HG02610 (cell line): Measurements from ENCODE around the gene ROMO1.
A peak's percentile ranks its signal among the peaks of the same experiment; 100 is the strongest.

Experiments used
- ATAC-seq: cut with Tn5 transposase; IDR thresholded peaks from one replicate; pipeline ENCODE4 v1.9.1; 2021; ENCODE audit warnings: mild to moderate bottlenecking, moderate library complexity; ENCODE audit not compliant: unreplicated experiment

The ROMO1 gene

DNA sequence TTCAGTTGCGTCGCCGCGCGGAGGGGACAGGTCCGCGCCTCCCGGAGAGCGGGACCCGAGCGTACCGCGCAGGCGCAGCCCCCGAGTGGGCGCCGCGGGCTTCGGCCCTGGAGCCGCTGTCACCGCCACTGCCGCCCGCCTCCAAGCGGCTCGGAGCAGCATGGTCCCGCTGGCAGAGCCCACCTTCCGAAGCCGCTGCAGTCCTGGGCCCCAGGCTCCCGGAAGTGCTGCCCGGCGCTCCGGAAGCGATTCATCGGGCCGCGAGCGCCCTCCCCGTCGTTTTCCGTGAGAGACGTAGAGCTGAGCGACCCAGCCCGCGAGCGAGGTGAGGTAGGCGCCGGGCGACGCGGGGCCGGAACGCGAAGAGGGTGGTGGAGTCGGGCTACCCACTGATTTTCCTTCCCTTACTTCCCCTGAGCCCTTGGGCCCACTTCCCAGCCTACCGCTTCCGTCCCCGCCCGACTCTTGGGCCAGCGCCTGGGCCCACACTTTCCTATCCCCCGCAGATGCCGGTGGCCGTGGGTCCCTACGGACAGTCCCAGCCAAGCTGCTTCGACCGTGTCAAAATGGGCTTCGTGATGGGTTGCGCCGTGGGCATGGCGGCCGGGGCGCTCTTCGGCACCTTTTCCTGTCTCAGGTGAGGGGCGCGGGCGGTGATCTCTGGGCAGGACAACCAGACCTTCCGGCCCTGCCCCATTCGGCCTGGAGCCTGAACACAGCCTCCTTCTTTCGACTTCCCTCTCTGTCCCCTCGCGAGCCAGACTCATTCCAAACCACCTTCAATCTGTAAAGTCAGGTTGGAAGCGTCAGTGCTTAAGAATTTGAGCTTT is at the start of gene ROMO1, which contains the start of gene NFS1:
Gene ROMO1 (plus strand): TSS at position 279 of the 830 bp plus-strand sequence. CDS start 228 bp downstream, at position 507.
Gene NFS1 (minus strand): TSS at position 226 of the 830 bp plus-strand sequence. CDS start 64 bp downstream, at position 162.
- ATAC-seq, result peak; percentile 86

- ATAC-seq, result no peak
Measured at GRCh38 chr20:35650632-35651031, 48.6 kb upstream of the ROMO1 start.

DNA sequence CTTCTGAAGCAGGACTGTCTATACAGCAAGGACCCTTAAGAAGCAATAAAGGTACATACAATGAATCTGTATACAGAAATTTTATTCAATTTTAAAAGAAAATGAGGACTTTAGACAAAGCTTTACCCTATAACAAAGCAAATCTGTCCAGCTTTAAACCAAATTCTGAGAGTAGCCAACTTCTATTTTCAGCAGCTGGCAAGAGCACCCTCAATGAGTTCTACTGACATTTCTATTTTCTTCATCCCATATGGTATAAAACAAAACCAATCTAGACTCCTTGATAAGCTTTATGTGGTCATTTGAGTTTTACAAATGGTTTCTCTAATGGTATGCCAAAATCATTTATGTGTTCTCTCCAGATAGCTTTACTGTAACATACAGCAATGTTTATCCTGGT is 47.2 kb upstream of the ROMO1 start:
- no peak for ATAC-seq

DNA sequence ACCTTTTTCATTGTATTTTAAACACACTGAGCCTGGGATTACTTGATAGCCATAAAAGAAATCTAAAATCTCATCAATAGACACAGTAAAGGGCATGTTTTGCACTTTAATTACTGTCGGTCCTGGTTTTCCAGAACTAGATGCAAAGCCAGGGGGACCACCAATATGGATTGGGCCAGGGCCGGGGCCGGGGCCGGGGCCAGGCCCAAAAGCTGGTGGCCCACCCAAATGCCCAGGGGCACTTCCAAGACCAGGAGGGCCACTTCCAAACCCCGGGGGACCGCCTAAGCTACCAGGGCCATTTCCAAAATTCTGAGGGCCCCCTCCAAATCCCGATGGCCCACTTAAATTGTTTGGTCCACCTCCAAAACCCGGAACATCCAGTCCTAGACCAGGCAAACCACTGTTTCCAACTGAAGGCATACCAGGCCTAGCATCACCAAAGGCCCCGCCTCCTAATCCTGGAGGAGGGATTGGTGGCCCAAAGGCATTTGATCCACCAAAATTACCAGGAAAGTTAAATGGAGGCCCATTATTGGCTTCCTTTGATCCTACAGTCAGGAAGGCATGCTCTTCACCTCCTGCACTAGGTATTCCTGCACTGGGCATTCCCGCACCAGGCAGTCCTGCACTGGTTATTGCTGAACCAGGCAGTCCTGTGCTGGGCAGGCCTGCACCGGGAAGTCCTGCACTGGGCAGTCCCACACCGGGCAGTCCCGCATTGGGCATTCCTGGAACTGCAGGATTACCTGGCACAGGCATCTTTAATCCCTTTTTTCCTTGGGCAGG is 46.4 kb upstream of the ROMO1 start:
- ATAC-seq, result no peak

GRCh38 chr20:35653430-35653734 is 45.8 kb upstream of the ROMO1 start:
- no peak for ATAC-seq

- ATAC-seq, result no peak
Measured at GRCh38 chr20:35653893-35654292, 45.3 kb upstream of the ROMO1 start.

DNA sequence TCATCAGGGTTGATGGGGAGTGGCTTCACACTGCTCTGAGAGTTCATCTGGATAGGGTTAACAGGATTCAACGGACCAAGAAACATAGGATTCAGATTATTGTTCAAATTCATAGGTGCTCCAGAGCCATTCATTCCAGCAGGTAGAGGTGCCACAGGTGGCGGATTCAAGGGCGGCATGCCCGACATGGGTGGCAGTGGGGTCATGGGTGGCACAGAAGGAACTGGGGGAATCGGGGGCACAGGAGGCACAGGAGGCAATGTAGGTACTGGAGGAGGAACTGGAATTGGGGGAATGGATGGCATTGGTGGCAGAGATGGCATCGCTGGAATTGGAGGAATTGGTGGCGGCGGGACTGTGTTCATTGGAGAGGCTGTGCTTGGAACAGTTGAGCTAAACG is 44.8 kb upstream of the ROMO1 start:
- ATAC-seq, result no peak

DNA sequence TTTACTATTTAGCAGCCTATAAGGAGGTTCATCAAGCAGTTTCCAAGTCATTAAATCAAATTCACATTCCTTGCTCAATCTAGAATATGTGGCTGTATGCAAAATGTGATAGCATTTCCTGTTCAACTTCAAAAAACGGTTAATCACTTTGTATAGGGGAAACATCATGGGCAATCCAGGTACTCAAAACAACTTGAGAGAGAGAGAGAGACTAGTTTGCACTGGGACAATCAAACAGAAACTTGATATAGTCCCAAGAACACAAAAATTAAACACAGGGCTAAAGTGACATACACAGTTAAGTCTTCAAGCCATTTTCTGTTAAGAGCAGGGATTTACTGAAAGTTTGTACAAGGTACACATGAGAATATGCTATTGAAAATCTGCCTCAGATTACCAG is 41.9 kb upstream of the ROMO1 start:
- ATAC-seq, result no peak

DNA sequence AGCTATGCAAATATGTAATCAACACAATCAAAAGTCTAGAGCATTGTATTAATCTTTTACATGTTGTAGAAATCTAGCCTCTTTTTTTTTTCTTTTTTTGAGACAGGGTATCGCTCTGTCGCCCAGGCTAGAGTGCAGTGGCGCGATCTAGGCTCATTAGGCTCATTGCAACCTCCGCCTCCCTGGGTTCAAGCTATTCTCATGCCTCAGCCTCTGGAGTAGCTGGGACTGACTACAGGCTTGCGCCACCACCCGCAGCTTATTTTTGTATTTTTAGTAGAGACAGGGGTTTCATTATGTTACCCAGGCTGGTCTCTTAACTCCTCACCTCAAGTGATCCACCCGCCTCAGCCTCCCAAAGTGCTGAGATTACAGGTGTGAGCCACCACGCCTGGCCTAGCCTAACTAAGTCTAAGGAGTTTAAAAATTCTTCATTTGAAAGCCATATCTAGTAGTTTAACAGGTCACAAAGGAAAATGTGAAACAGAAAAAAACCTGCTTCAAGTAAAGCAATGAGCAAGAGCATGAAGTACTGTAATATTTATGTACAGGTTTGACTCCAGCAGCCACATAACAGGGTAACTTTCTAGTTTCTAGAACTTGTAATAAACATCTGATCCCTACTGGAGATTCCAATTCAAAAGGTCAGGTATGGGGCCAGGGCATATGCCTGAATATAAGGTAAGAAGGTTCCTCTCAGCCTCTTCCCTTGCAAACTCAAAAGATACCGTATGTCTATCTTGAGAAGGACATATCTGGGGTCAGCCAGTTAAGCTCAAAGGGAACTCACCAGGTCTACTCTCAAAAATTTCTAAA is 38.9 kb upstream of the ROMO1 start:
- ATAC-seq, result no peak

DNA sequence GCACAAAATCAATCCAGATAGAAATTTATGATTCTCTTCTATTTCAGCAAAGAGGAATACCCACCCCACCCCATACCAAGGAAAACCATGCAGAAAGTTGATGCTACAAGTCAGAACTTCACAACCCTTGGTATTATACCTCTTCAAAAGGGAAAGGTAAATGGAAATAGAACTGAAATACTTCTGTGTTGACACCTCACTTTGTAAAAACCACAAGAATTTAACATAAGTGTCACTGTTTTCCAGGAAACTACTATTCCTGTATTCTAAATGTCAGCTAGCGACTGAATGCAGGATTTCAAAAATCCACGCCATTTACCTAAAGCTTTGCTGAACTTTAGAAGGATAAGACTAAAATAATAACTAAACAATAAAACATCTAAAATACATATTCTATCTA is 38.2 kb upstream of the ROMO1 start:
- no peak for ATAC-seq

DNA sequence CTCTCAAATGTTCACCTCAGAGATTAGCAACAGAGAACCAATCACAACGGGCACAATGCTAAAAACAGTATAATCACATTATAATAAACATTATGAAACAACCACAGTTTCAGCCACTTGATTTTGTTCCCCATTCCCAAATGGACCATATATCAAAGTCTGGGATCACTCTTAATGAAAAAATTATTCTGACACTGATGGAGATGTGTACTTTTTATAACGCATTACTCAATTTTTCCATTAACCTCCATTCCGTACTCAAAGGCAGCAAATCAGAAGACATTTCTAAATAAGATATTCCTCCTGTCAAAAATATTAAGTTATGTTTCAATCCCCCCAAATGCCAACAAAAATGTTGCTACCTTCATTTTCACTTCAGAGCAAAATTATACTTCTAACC is 37.3 kb upstream of the ROMO1 start:
- no peak for ATAC-seq

DNA sequence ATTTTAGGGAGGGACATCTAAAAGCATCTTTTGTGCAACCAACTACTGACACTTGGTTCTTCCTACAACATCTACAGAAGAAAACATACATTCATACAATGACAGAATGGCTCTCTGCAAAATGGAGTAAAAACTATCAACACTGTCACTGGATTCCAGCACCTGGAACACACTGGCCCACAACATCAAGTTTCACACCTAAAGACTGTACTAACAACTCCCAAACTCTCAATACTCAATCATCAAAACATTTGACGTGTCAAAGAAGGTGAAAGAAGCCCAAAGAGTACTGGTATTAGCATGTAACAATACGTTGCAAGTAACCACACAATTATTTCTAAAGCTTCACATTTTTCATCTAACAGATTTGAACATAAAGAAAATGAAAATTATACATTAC is 36.7 kb upstream of the ROMO1 start:
- ATAC-seq, result no peak

DNA sequence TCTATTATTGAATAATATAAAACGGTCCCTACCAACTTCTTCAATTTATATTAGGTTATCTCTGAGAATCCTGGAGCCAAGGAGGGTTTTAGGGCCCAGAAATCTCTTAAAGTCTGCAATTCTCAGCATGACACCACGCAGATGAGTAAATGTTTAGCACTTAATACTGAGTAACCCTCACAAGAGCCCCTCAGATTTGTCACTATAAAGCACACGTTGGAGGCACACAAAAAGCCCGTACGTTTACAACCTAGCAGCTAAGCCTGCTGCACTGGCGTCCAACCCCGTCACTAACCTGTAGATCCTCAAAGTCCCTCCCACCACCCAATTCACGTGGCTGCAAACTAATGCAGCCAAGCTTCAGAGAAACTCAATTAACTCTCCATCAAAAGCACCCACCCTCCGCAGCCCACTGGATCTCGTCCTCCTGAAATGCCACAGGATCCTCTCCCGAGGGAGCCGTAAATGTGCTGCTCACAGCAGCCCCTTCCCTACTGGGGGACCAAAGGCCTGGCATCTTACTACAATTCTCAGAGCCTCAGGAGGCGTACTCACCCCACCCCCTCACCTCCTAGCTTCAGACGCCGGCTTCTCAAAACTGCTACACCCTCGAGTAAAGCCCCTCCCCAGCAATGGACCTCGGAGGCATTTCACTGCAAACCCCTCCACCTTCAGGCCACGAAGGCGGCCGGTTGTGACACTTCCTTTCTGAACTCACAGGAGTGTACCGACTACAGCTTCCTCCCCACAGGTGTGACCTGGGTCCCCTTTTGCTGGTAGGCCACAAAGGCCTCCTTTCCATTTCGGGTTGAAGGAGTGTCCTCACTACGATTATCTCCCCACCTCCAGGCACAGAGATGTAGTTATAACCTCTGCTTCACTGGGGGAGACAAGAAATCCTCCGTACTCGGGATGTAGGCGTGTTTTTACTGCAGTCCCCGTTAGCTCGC is 35.4 kb upstream of the ROMO1 start:
- ATAC-seq, result peak; percentile 24

DNA sequence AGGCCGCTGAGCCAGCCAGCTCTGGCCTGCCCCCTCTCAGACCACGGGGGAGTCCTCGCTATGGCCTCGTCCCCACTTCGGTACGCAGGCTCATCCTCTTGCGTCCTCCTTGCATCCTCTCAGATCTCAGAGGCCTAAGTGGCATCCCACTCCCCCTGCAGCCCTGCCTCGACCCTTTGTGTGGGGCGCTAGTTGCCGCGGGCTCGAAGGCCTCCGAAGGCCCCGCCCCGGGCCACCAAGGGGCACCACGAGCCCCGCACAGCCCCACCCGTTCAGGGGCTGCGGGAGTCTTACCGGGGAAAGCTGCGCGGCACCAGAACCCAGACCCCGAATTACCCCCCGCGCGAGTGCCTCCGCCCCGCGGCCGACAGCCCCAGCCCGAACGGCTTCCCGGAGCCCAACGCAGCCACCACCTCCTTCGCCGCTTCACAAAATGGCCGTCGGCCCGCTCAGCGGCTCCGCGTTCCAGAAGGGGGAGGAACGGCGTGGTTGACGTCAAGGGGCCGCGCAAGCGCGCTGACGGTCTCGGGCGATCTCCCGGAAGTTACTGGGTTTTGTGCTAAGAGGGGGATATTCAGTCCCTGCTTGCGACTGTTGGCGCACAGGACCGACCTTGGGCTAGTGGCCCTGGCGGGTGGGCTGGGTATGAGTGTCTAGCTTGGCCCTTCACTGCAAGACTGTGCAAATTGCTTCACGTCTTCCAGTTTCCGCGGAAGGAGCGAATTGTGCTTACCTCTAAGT is 34.6 kb upstream of the ROMO1 start, which contains the start of the genes CPNE1 and RBM12:
Gene CPNE1 (minus strand): TSS at position 435 of the 741 bp plus-strand sequence. CDS start 31,977 bp downstream, outside the sequence.
Gene RBM12 (minus strand): TSS at position 435 of the 741 bp plus-strand sequence. CDS start 9,578 bp downstream, outside the sequence.
- peak; percentile 72 for ATAC-seq

DNA sequence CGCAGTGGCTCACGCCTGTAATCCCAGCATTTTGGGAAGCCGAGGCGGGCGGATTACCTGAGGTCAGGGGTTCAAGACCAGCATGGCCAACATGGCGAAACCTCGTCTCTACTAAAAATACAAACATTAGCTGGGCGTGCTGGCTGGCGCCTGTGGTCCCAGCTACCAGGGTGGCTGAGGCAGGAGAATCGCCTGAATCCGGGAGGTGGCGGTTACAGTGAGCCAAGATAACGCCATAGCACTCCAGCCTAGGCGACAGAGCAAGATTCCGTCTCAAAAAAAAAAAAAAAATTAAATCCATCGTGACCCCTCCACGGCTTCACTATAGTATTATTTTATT is 33.3 kb upstream of the ROMO1 start:
- ATAC-seq, result no peak

DNA sequence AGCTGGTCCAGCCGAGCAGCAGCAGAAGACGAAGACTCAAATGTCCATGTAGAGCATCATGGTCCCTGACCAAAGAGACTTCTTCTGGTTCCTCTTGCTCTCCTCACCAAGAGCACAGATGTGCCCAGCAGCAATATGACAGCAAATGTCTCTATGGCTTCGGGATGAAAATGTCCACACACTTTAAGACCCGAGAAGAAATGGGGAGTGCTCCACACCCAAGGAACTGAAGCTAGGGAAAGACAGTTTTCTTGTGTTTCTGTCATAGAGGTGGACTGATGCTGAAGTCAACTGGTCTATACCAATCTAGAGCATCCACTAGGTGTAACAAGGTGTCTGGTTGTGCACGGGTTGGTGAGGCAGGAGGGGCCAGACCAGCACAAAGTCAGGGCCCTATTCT is 30.0 kb upstream of the ROMO1 start:
- ATAC-seq, result no peak

GRCh38 chr20:35669681-35670080 is 29.5 kb upstream of the ROMO1 start:
- ATAC-seq, result no peak

DNA sequence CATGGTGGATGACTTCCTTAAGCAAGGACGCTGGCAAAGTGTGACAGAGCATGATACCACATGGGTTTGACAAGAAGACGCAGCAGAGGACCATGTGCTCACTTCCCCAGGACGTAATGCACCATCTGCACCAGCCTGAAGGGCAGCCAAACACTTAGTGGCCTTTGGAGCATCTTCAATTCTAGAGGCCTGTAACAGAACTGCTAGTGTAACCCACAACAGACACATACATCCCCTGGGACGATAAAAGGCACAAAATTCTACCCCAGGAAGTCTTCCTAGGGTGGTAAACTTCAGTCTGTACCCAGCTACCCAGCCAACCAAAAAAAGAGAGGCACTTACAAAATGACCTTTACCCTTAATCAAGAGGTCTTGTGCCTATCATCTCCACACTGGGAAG is 25.3 kb upstream of the ROMO1 start:
- ATAC-seq, result no peak

GRCh38 chr20:35674921-35675320 is 24.3 kb upstream of the ROMO1 start:
- no peak for ATAC-seq
